IMR-90 (cell line): ENCODE results near the gene ADM5. TPM values are rescaled to one million over a fixed set of nuclear protein-coding genes. Genes with fewer than 3 reads are reported as not detected.
A peak's percentile ranks its signal among the peaks of the same experiment; 100 is the strongest.

Experiments used
- ATAC-seq: fragments of 200-7000 bp; cut with Tn5 transposase; 2 replicates; pipeline ENCODE4 v1.9.1; 2020; ENCODE audit warnings: low read depth, mild to moderate bottlenecking, moderate library complexity
- BruUV-seq: library from RNA; stranded (reverse); fragments of 400-500 nt; replicated peaks from 2 replicates; lab custom pipeline; 2021; lab: Mats Ljungman, UMichigan
- CTCF ChIA-PET: fragments of 300-600 bp; formaldehyde crosslinking; extraction: SDS; loops from one replicate; lab custom pipeline; 2021; ENCODE audit warnings: antibody characterized with exemption; lab: Yijun Ruan, JAX
- POLR2A ChIA-PET: fragments of 300-600 bp; sonication (Branson Sonifier 250); formaldehyde crosslinking; loops from one replicate; lab custom pipeline; 2022; ENCODE audit warnings: antibody characterized with exemption; ENCODE audit not compliant: unreplicated experiment; lab: Charles Lee
- DNase-seq: peaks from one replicate; pipeline ENCODE4 v3.0.0; 2013
- H2AFZ ChIP-seq: replicated peaks from 2 replicates; pipeline ENCODE3; 2013; ENCODE audit warnings: low read length, mild to moderate bottlenecking; ENCODE audit not compliant: poor library complexity
- H2AK5ac ChIP-seq: 2 replicates; pipeline ENCODE4 v1.6.1; 2013; ENCODE audit warnings: low read depth, low read length, inconsistent platforms
- H2AK9ac ChIP-seq: replicated peaks from 2 replicates; pipeline ENCODE3; 2013; ENCODE audit warnings: mild to moderate bottlenecking, low read depth, low read length, moderate library complexity; ENCODE audit not compliant: poor library complexity
- H2BK120ac ChIP-seq: 2 replicates; pipeline ENCODE4 v1.6.1; 2013; ENCODE audit warnings: low read depth, low read length, inconsistent platforms
- H2BK15ac ChIP-seq: 3 replicates; pipeline ENCODE4 v1.6.1; 2013; ENCODE audit warnings: low read depth, low read length, inconsistent platforms
- H2BK20ac ChIP-seq: 2 replicates; pipeline ENCODE4 v1.6.1; 2013; ENCODE audit warnings: low read depth, mild to moderate bottlenecking, inconsistent platforms, low read length, moderate library complexity
- H2BK5ac ChIP-seq: 2 replicates; pipeline ENCODE4 v1.6.1; 2013; ENCODE audit warnings: mild to moderate bottlenecking, low read depth, low read length, inconsistent platforms; ENCODE audit not compliant: poor library complexity, severe bottlenecking
- H3K14ac ChIP-seq: replicated peaks from 2 replicates; pipeline ENCODE4 v1.6.1; 2013; ENCODE audit warnings: low read depth, low read length, inconsistent platforms
- H3K18ac ChIP-seq: 2 replicates; pipeline ENCODE4 v1.6.1; 2013; ENCODE audit warnings: low read depth, low read length, control low read depth
- H3K23ac ChIP-seq: 2 replicates; pipeline ENCODE4 v1.6.1; 2013; ENCODE audit warnings: low read depth, low read length, inconsistent platforms
- H3K27ac ChIP-seq: 2 replicates; pipeline ENCODE4 v1.5.1; 2013; ENCODE audit warnings: mild to moderate bottlenecking, control low read depth, low read length; ENCODE audit not compliant: insufficient read depth
- H3K27me3 ChIP-seq: 2 replicates; pipeline ENCODE4 v1.6.1; 2013; ENCODE audit warnings: low read length; ENCODE audit not compliant: control insufficient read depth, insufficient read depth
- H3K36me3 ChIP-seq: 2 replicates; pipeline ENCODE4 v1.6.1; 2013; ENCODE audit warnings: low read length, mixed read lengths; ENCODE audit not compliant: control insufficient read depth, insufficient read depth
- H3K4ac ChIP-seq: 2 replicates; pipeline ENCODE4 v1.6.1; 2013; ENCODE audit warnings: low read depth, low read length, inconsistent platforms
- H3K4me1 ChIP-seq: 2 replicates; pipeline ENCODE4 v1.6.1; 2013; ENCODE audit warnings: low read length, mixed read lengths; ENCODE audit not compliant: control insufficient read depth, insufficient read depth
- H3K4me2 ChIP-seq: 2 replicates; pipeline ENCODE4 v1.6.1; 2013; ENCODE audit warnings: low read depth, mild to moderate bottlenecking, control low read depth, low read length, moderate library complexity
- H3K4me3 ChIP-seq: 2 replicates; pipeline ENCODE4 v1.5.1; 2013; ENCODE audit warnings: low read depth, mild to moderate bottlenecking, control low read depth, low read length, moderate library complexity; ENCODE audit not compliant: insufficient read depth
- H3K56ac ChIP-seq: 2 replicates; pipeline ENCODE4 v1.6.1; 2013; ENCODE audit warnings: low read length, inconsistent platforms; ENCODE audit not compliant: insufficient read depth; ENCODE audit errors: extremely low read depth
- H3K79me1 ChIP-seq, 2 experiments: 2 replicates each; pipeline ENCODE4 v1.6.1; 2013; ENCODE audit warnings: low read length in 2 of 2, inconsistent platforms in 1 of 2, low read depth in 1 of 2
- H3K9ac ChIP-seq: 2 replicates; pipeline ENCODE4 v1.6.1; 2013; ENCODE audit warnings: low read depth, low read length, control low read depth
- H3K9me1 ChIP-seq: 2 replicates; pipeline ENCODE4 v1.6.1; 2013; ENCODE audit warnings: low read length, inconsistent platforms; ENCODE audit not compliant: insufficient read depth
- H3K9me3 ChIP-seq: 2 replicates; pipeline ENCODE4 v1.6.1; 2013; ENCODE audit warnings: low read length; ENCODE audit not compliant: control insufficient read depth, insufficient read depth
- H4K20me1 ChIP-seq: 2 replicates; pipeline ENCODE4 v1.6.1; 2013; ENCODE audit warnings: low read length, inconsistent platforms; ENCODE audit not compliant: insufficient read depth
- H4K5ac ChIP-seq: 2 replicates; pipeline ENCODE4 v1.6.1; 2013; ENCODE audit warnings: mild to moderate bottlenecking, low read depth, low read length, control low read depth
- H4K8ac ChIP-seq, 2 experiments: 2 replicates each; pipeline ENCODE4 v1.6.1; 2013; ENCODE audit warnings: low read depth in 2 of 2, low read length in 2 of 2, control low read depth in 1 of 2, inconsistent platforms in 1 of 2
- H4K91ac ChIP-seq: 2 replicates; pipeline ENCODE4 v1.6.1; 2013; ENCODE audit warnings: low read depth, low read length, inconsistent platforms; ENCODE audit not compliant: insufficient read depth
- BHLHE40 ChIP-seq: fragments of 150-350 bp; IDR thresholded peaks from 2 replicates; pipeline ENCODE4 v1.6.1; 2016; ENCODE audit warnings: mild to moderate bottlenecking, low read depth, low read length
- CEBPB ChIP-seq: IDR thresholded peaks from 2 replicates; pipeline ENCODE4 v1.6.1; 2012; ENCODE audit warnings: low read depth, low read length, improper control_type of control experiment
- CHD1 ChIP-seq: IDR thresholded peaks from 2 replicates; pipeline ENCODE4 v1.6.1; 2012; ENCODE audit warnings: low read depth, low read length, improper control_type of control experiment
- CTCF ChIP-seq: conservative IDR thresholded peaks from 2 replicates; pipeline ENCODE4 v1.5.1; 2012; ENCODE audit warnings: mild to moderate bottlenecking, low read depth, low read length, improper control_type of control experiment
- ELK1 ChIP-seq: fragments of 150-350 bp; IDR thresholded peaks from 2 replicates; pipeline ENCODE4 v1.6.1; 2016; ENCODE audit warnings: low read depth, mild to moderate bottlenecking, low read length, moderate library complexity, borderline replicate concordance
- FOS ChIP-seq: fragments of 150-350 bp; IDR thresholded peaks from 2 replicates; pipeline ENCODE4 v1.6.1; 2016; ENCODE audit warnings: low read depth, low read length
- MAFK ChIP-seq: IDR thresholded peaks from 2 replicates; pipeline ENCODE4 v1.6.1; 2012; ENCODE audit warnings: low read depth, low read length, improper control_type of control experiment
- MAZ ChIP-seq: IDR thresholded peaks from 2 replicates; pipeline ENCODE4 v1.6.1; 2012; ENCODE audit warnings: low read depth, mild to moderate bottlenecking, low read length, improper control_type of control experiment, moderate library complexity, borderline replicate concordance
- MXI1 ChIP-seq: IDR thresholded peaks from 2 replicates; pipeline ENCODE4 v1.6.1; 2012; ENCODE audit warnings: low read depth, mild to moderate bottlenecking, low read length, moderate library complexity, borderline replicate concordance
- NFE2L2 ChIP-seq: fragments of 150-350 bp; IDR thresholded peaks from 2 replicates; pipeline ENCODE4 v1.6.1; 2016; ENCODE audit warnings: low read depth, mild to moderate bottlenecking, low read length
- POLR2A ChIP-seq: IDR thresholded peaks from 2 replicates; pipeline ENCODE4 v1.6.1; 2012; ENCODE audit warnings: mild to moderate bottlenecking, low read depth, low read length
- RAD21 ChIP-seq: IDR thresholded peaks from 2 replicates; pipeline ENCODE4 v1.6.1; 2012; ENCODE audit warnings: low read length, improper control_type of control experiment
- RCOR1 ChIP-seq: IDR thresholded peaks from 2 replicates; pipeline ENCODE4 v1.6.1; 2012; ENCODE audit warnings: mild to moderate bottlenecking, low read length, improper control_type of control experiment; ENCODE audit not compliant: insufficient replicate concordance
- RFX5 ChIP-seq: IDR thresholded peaks from 2 replicates; pipeline ENCODE4 v1.8.0; 2012; ENCODE audit warnings: low read depth, mild to moderate bottlenecking, low read length, moderate library complexity
- SMC3 ChIP-seq: fragments of 150-350 bp; IDR thresholded peaks from 2 replicates; pipeline ENCODE4 v1.6.1; 2016; ENCODE audit warnings: low read depth, mild to moderate bottlenecking, antibody characterized with exemption, low read length, moderate library complexity
- WGBS, 2 experiments: methylation state at CpG; one replicate each; pipeline versions ENCODE4 v1.1.5 to v1.1.7; 2013; ENCODE audit warnings: missing lambda C conversion rate in 2 of 2; ENCODE audit not compliant: insufficient read length in 1 of 2; ENCODE audit errors: extremely low coverage in 2 of 2; 5-methylcytosine and 5-hydroxymethylcytosine counted together
- dilution Hi-C: fragments of 300-500 bp; cut with HindIII; formaldehyde crosslinking; loops from one replicate; pipeline ENCODE4 v1.14.3; 2018; ENCODE audit warnings: low sequenced_read_pairs; ENCODE audit not compliant: unreplicated experiment
- in situ Hi-C: fragments of 300-500 bp; cut with MboI; formaldehyde crosslinking; loops from 3 replicates; pipeline ENCODE4 v1.14.3; 2019; ENCODE audit warnings: low sequenced_read_pairs, inconsistent platforms, mixed read lengths
- intact Hi-C: fragments of 100-400 bp; cut with micrococcal nuclease; formaldehyde crosslinking; loops from 2 replicates; pipeline ENCODE4 v1.10.0; 2022
- polyA plus RNA-seq, 3 experiments: library from polyadenylated mRNA; depleted of rRNA; stranded (reverse); fragments of >200 nt; gene quantifications; 2 replicates each; pipeline ENCODE4 v1.2.3, GENCODE V29; 2012; ENCODE audit warnings: low replicate concordance in 1 of 3
- total RNA-seq: library from RNA; depleted of rRNA; stranded (reverse); fragments of >200 nt; gene quantifications from 2 replicates; pipeline ENCODE4 v1.2.3, GENCODE V29; 2012
- TF ChIP-seq, protein P1 (sequence below): fragments of 150-350 bp; IDR thresholded peaks from 2 replicates; pipeline ENCODE4 v1.6.1; 2017; ENCODE audit warnings: mild to moderate bottlenecking, antibody characterized with exemption, low read length, low read depth

ADM5 gene
- total and polyA plus RNA-seq, 2 of the 4 experiments (the other 2 are of a cell fraction), result 0.18 to 0.99 TPM

- H3K18ac ChIP-seq, result no peak overlapping the region
- WGBS, 2 experiments, result 95% methylated on average over 2 of the region's 2 CpGs; no CpG with 5 or more reads in 1 of the 2 experiments
- H4K8ac ChIP-seq, result no peak overlapping the region
- H4K91ac ChIP-seq, result no peak overlapping the region
- H4K20me1 ChIP-seq, result peaks cover 33% of the 10 kb centered on the region
- H3K9me1 ChIP-seq, result 0 out of 2 replicates have a peak, but pooled peaks cover 8% of the 10 kb centered on the region
- H2AFZ ChIP-seq, result no peak overlapping the region
- H4K5ac ChIP-seq, result no peak overlapping the region
- intact Hi-C loops, result no loop called here
- H3K9me3 ChIP-seq, result no peaks in the 10 kb centered on the region
- BruUV-seq, result no TSS peak
- peak overlapping the region; percentile 8; the same call in 1 of the 2 replicates for H3K4ac ChIP-seq
- DNase-seq (no peak), ATAC-seq (no peak)
- no peak overlapping the region for H2BK20ac ChIP-seq
- in situ Hi-C loops, result no loop called here
- dilution Hi-C loops, result no loop called here
- no peak overlapping the region; the same call in 1 of the 2 replicates for H3K9ac ChIP-seq
- H3K27me3 ChIP-seq, result no peaks in the 10 kb centered on the region
- no peak overlapping the region for H2AK5ac ChIP-seq
- H3K4me2 ChIP-seq, result peak overlapping the region; percentile 14; the same call in 1 of the 2 replicates
- H3K4me3 ChIP-seq, result no peak overlapping the region
- no peak overlapping the region for H3K27ac ChIP-seq
- H3K14ac ChIP-seq, result no peak overlapping the region
- peaks cover 43 to 75% of the 10 kb centered on the region in 2 experiments for H3K79me1 ChIP-seq
- peak overlapping the region; percentile 44; the same call in 1 of the 2 replicates for H3K23ac ChIP-seq
- H3K4me1 ChIP-seq, result peaks cover 5% of the 10 kb centered on the region
- no peak overlapping the region for H2BK120ac ChIP-seq
- no peak overlapping the region for H2BK15ac ChIP-seq
- H3K56ac ChIP-seq, result no peak overlapping the region
- TF ChIP-seq CTCF (no peak), MAZ (no peak), NFE2L2 (no peak), MAFK (no peak), ELK1 (no peak), CHD1 (no peak), MXI1 (no peak), SMC3 (no peak), BHLHE40 (no peak), RAD21 (no peak), CEBPB (no peak), FOS (no peak), RFX5 (no peak), RCOR1 (no peak), POLR2A (no peak)
- TF ChIP-seq, protein P1, sequence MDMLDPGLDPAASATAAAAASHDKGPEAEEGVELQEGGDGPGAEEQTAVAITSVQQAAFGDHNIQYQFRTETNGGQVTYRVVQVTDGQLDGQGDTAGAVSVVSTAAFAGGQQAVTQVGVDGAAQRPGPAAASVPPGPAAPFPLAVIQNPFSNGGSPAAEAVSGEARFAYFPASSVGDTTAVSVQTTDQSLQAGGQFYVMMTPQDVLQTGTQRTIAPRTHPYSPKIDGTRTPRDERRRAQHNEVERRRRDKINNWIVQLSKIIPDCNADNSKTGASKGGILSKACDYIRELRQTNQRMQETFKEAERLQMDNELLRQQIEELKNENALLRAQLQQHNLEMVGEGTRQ, result no peak
- POLR2A ChIA-PET, result no interaction called here
- CTCF ChIA-PET, result interaction anchor here (1.2 to 1.7 kb wide), 3 partner anchors 11 to 37 kb away, joined by 3 to 4 read pairs (median 3); no protein-coding TSS in a partner anchor
- H2AK9ac ChIP-seq, result no peak overlapping the region
- peaks cover 22% of the 10 kb centered on the region for H3K36me3 ChIP-seq
- H2BK5ac ChIP-seq, result no peak overlapping the region
These were observed 45.9 kb upstream of the ADM5 start for GRCh38 chr19:49643466-49643865.
